NCI-H1092 treated with DMSO at 0.1 percent for 48 hours (cell line): ENCODE data around the gene BABAM1.

Experiments
- DNase-seq: peaks from one replicate; lab custom pipeline; 2025; lab: John Stamatoyannopoulos, UW

BABAM1 gene

GRCh38 chr19:17303167-17303939, 36.1 kb downstream of the BABAM1 start, which contains the start of gene ABHD8:
Gene ABHD8, minus strand, starts transcription at chr19:17303425. Its CDS starts 1,809 bp downstream, at chr19:17301616.
- peak; percentile 93 for DNase-seq

GRCh38 chr19:17303940-17304267, 36.7 kb downstream of the BABAM1 start:
- DNase-seq = no peak

GRCh38 chr19:17304386-17305215, 37.4 kb downstream of the BABAM1 start:
- DNase-seq = no peak

GRCh38 chr19:17305216-17305516, 37.9 kb downstream of the BABAM1 start:
- DNase-seq = no peak

GRCh38 chr19:17305517-17306284, 38.5 kb downstream of the BABAM1 start, which contains the start of gene MRPL34:
Gene MRPL34, plus strand, starts transcription at chr19:17305872. Its CDS starts 21 bp downstream, at chr19:17305893.
- peak; percentile 99 for DNase-seq

- peak; percentile 38 for DNase-seq
Observed at GRCh38 chr19:17306285-17306714, 39.1 kb downstream of the BABAM1 start.

- DNase-seq = no peak
Observed at GRCh38 chr19:17307876-17308377, 40.7 kb downstream of the BABAM1 start.

- DNase-seq = peak; percentile 99
Observed at GRCh38 chr19:17309198-17309964, 42.1 kb downstream of the BABAM1 start, which contains the start of gene DDA1. Gene DDA1, plus strand, starts transcription at chr19:17309563. Its CDS starts 92 bp downstream, at chr19:17309655.

GRCh38 chr19:17309965-17310461, 42.8 kb downstream of the BABAM1 start:
- DNase-seq = no peak

GRCh38 chr19:17311455-17312188, 44.4 kb downstream of the BABAM1 start:
- DNase-seq = no peak

GRCh38 chr19:17312189-17313113, 45.2 kb downstream of the BABAM1 start:
- DNase-seq = no peak

GRCh38 chr19:17314007-17314593, 46.9 kb downstream of the BABAM1 start:
- DNase-seq = no peak

GRCh38 chr19:17318966-17319365, 51.7 kb downstream of the BABAM1 start:
- DNase-seq = no peak

- no peak for DNase-seq
Observed at GRCh38 chr19:17319473-17320238, 52.4 kb downstream of the BABAM1 start.

GRCh38 chr19:17320435-17320834, 53.2 kb downstream of the BABAM1 start:
- no peak for DNase-seq

GRCh38 chr19:17321655-17322489, 54.6 kb downstream of the BABAM1 start:
- DNase-seq = no peak

GRCh38 chr19:17322854-17323253, 55.6 kb downstream of the BABAM1 start:
- no peak for DNase-seq
